PC-3 (cell line): ENCODE data around the gene MAF.

ENCODE experiments used
- CTCF ChIP-seq: fragments of 300-600 bp; sonication (generic); conservative IDR thresholded peaks from 2 replicates; pipeline ENCODE4 v1.5.1; 2017; ENCODE audit warnings: antibody characterized with exemption, low read depth, mild to moderate bottlenecking, low read length
- EZH2 ChIP-seq: fragments of 300-600 bp; sonication (generic); IDR thresholded peaks from one replicate; pipeline ENCODE4 v1.6.1; 2017; ENCODE audit warnings: antibody characterized with exemption, mild to moderate bottlenecking, low read length; ENCODE audit not compliant: unreplicated experiment
- EZH2phosphoT487 ChIP-seq: fragments of 300-600 bp; sonication (generic); IDR thresholded peaks from 2 replicates; pipeline ENCODE4 v1.6.1; 2018; ENCODE audit warnings: mild to moderate bottlenecking, antibody characterized with exemption, low read length, borderline replicate concordance

- TF ChIP-seq CTCF (no peak), EZH2 (no peak), EZH2phosphoT487 (no peak)
Measured at GRCh38 chr16:79647586-79647985, 47.0 kb upstream of the MAF start.
